NCI-H128 (cell line): ENCODE data around the gene BTBD1.

Source experiments
- DNase-seq: peaks from one replicate; lab custom pipeline; 2025; ENCODE audit not compliant: unreplicated experiment; lab: John Stamatoyannopoulos, UW

BTBD1 gene

GRCh38 chr15:82995938-82996337 lies 71.1 kb downstream of the BTBD1 start:
- no peak for DNase-seq

GRCh38 chr15:82995076-82995475 lies 72.0 kb downstream of the BTBD1 start:
- no peak for DNase-seq

- no peak for DNase-seq
Observed at GRCh38 chr15:82993144-82993543, 73.9 kb downstream of the BTBD1 start.

- no peak for DNase-seq
Observed at GRCh38 chr15:82992436-82992998, 74.5 kb downstream of the BTBD1 start.

- no peak for DNase-seq
Observed at GRCh38 chr15:82986442-82986780, 80.6 kb downstream of the BTBD1 start.

GRCh38 chr15:82985688-82986441 lies 81.2 kb downstream of the BTBD1 start, which contains the start of gene RAMAC:
RAMAC (plus strand) TSS chr15:82986210; CDS start chr15:82989019, 2,809 bp downstream.
- peak; percentile 74 for DNase-seq

GRCh38 chr15:82980981-82981380 lies 86.1 kb downstream of the BTBD1 start:
- no peak for DNase-seq

GRCh38 chr15:82979726-82980125 lies 87.3 kb downstream of the BTBD1 start:
- DNase-seq = no peak

GRCh38 chr15:82978438-82978837 lies 88.6 kb downstream of the BTBD1 start:
- no peak for DNase-seq

GRCh38 chr15:82977076-82977475 lies 90.0 kb downstream of the BTBD1 start:
- DNase-seq = no peak

- DNase-seq = no peak
Observed at GRCh38 chr15:82972990-82973389, 94.1 kb downstream of the BTBD1 start.

GRCh38 chr15:82971218-82971984 lies 95.7 kb downstream of the BTBD1 start:
- DNase-seq = no peak

GRCh38 chr15:82970696-82971095 lies 96.4 kb downstream of the BTBD1 start:
- DNase-seq = no peak

GRCh38 chr15:82970078-82970686 lies 96.9 kb downstream of the BTBD1 start:
- no peak for DNase-seq

- no peak for DNase-seq
Observed at GRCh38 chr15:82969353-82969752, 97.7 kb downstream of the BTBD1 start.

GRCh38 chr15:82968066-82968465 lies 99.0 kb downstream of the BTBD1 start:
- DNase-seq = no peak

GRCh38 chr15:82966671-82967071 lies 100.4 kb downstream of the BTBD1 start:
- no peak for DNase-seq
